ENCODE results near the gene STOX2. TPM values are rescaled to one million over a fixed set of nuclear protein-coding genes. Genes with fewer than 3 reads are reported as not detected.
A peak's percentile ranks its signal among the peaks of the same experiment; 100 is the strongest.
"Not testable (repeated sequence)": the region's sequence is repeated elsewhere in the genome, so short reads cannot be mapped to it uniquely, and the experiment has no call there.

The STOX2 gene
- total and polyA plus RNA-seq, 4 donors: 1.8 to 27.5 (median 8.6) TPM

- DNase-seq: no peak
- no peak overlapping the region for H3K9ac ChIP-seq (ENCODE audit: insufficient read depth in 1 of 2, low read length in 2 of 2)
- no peak for ATAC-seq (ENCODE audit: insufficient read depth, low FRiP score)
- no peaks in the 10 kb centered on the region for H3K27me3 ChIP-seq (ENCODE audit: control insufficient read depth in 3 of 3, insufficient read depth in 3 of 3, low read length in 2 of 3)
- TF ChIP-seq CTCF (IDR thresholded peaks at IDR 0.05; ENCODE audit: control extremely low read depth, extremely low read depth): no peak
- WGBS, 2 donors: 93 to 96% methylated on average over 6 of the region's 6 CpGs
- H3K36me3 ChIP-seq (ENCODE audit: control insufficient read depth in 4 of 4, insufficient read depth in 4 of 4, low read length in 4 of 4): peaks cover 0 to 3% (median 0%) of the 10 kb centered on the region in 4 donors
- H3K4me1 ChIP-seq (ENCODE audit: control insufficient read depth in 5 of 5, insufficient read depth in 5 of 5, low read length in 5 of 5): peaks cover 0 to 19% (median 3%) of the 10 kb centered on the region in 5 donors
- no peak overlapping the region for H3K4me3 ChIP-seq
- no peak overlapping the region for H3K27ac ChIP-seq (ENCODE audit: low read depth in 1 of 2, low read length in 1 of 2)
- no peaks in the 10 kb centered on the region for H3K9me3 ChIP-seq (ENCODE audit: control insufficient read depth in 4 of 4, insufficient read depth in 3 of 4, low read length in 3 of 4)
Measured at GRCh38 chr4:184032091-184032490, 127.0 kb downstream of the STOX2 start.

GRCh38 chr4:184039963-184040383 is 134.9 kb downstream of the STOX2 start:
- Histone ChIP-seq H3K4me3 (no peak overlapping the region), H3K27ac (ENCODE audit: low read depth in 1 of 2, low read length in 1 of 2) (no peak overlapping the region), H3K4me1 (ENCODE audit: control insufficient read depth in 5 of 5, insufficient read depth in 5 of 5, low read length in 5 of 5) (peaks cover 0 to 8% (median 0%) of the 10 kb centered on the region in 5 donors), H3K36me3 (ENCODE audit: control insufficient read depth in 4 of 4, insufficient read depth in 4 of 4, low read length in 4 of 4) (no peaks in the 10 kb centered on the region), H3K27me3 (ENCODE audit: control insufficient read depth in 3 of 3, insufficient read depth in 3 of 3, low read length in 2 of 3) (no peaks in the 10 kb centered on the region), H3K9me3 (ENCODE audit: control insufficient read depth in 4 of 4, insufficient read depth in 3 of 4, low read length in 3 of 4) (peaks cover 0 to 3% (median 0%) of the 10 kb centered on the region in 4 donors), H3K9ac (ENCODE audit: insufficient read depth in 1 of 2, low read length in 2 of 2) (no peak overlapping the region)
- TF ChIP-seq CTCF (IDR thresholded peaks at IDR 0.05; ENCODE audit: control extremely low read depth, extremely low read depth): no peak
- ATAC-seq (ENCODE audit: insufficient read depth, low FRiP score) (no peak), DNase-seq (peak in 2 of 3 donors; percentile 45 to 59)
- WGBS, 2 donors: 20 to 23% methylated on average over 22 of the region's 22 CpGs

- ATAC-seq (ENCODE audit: insufficient read depth, low FRiP score): no peak
- TF ChIP-seq CTCF (IDR thresholded peaks at IDR 0.05; ENCODE audit: control extremely low read depth, extremely low read depth): no peak
- Histone ChIP-seq H3K9me3 (ENCODE audit: control insufficient read depth in 4 of 4, insufficient read depth in 3 of 4, low read length in 3 of 4) (peaks cover 0 to 8% (median 2%) of the 10 kb centered on the region in 4 donors), H3K4me3 (no peak overlapping the region), H3K9ac (ENCODE audit: insufficient read depth in 1 of 2, low read length in 2 of 2) (no peak overlapping the region), H3K27ac (ENCODE audit: low read depth in 1 of 2, low read length in 1 of 2) (no peak overlapping the region), H3K4me1 (ENCODE audit: control insufficient read depth in 5 of 5, insufficient read depth in 5 of 5, low read length in 5 of 5) (peaks cover 0 to 8% (median 0%) of the 10 kb centered on the region in 5 donors), H3K27me3 (ENCODE audit: control insufficient read depth in 3 of 3, insufficient read depth in 3 of 3, low read length in 2 of 3) (no peaks in the 10 kb centered on the region), H3K36me3 (ENCODE audit: control insufficient read depth in 4 of 4, insufficient read depth in 4 of 4, low read length in 4 of 4) (no peaks in the 10 kb centered on the region)
- peak in 1 of 3 donors; percentile 60 for DNase-seq
- WGBS, 2 donors: 82 to 83% methylated on average over 10 of the region's 10 CpGs
Measured at GRCh38 chr4:184041156-184041555, 136.0 kb downstream of the STOX2 start.

GRCh38 chr4:184046148-184046547 is 141.0 kb downstream of the STOX2 start:
- no peak overlapping the region for H3K27ac ChIP-seq (ENCODE audit: low read depth in 1 of 2, low read length in 1 of 2)
- TF ChIP-seq CTCF (IDR thresholded peaks at IDR 0.05; ENCODE audit: control extremely low read depth, extremely low read depth): no peak
- H3K36me3 ChIP-seq (ENCODE audit: control insufficient read depth in 4 of 4, insufficient read depth in 4 of 4, low read length in 4 of 4): no peaks in the 10 kb centered on the region
- no peak overlapping the region for H3K9ac ChIP-seq (ENCODE audit: insufficient read depth in 1 of 2, low read length in 2 of 2)
- no peak overlapping the region for H3K4me3 ChIP-seq
- 89 to 91% methylated on average over 1 of the region's 1 CpG for WGBS, 2 donors
- H3K9me3 ChIP-seq (ENCODE audit: control insufficient read depth in 4 of 4, insufficient read depth in 3 of 4, low read length in 3 of 4): peaks cover 0 to 12% (median 3%) of the 10 kb centered on the region in 4 donors
- H3K4me1 ChIP-seq (ENCODE audit: control insufficient read depth in 5 of 5, insufficient read depth in 5 of 5, low read length in 5 of 5): no peaks in the 10 kb centered on the region
- ATAC-seq (ENCODE audit: insufficient read depth, low FRiP score): no peak
- no peaks in the 10 kb centered on the region for H3K27me3 ChIP-seq (ENCODE audit: control insufficient read depth in 3 of 3, insufficient read depth in 3 of 3, low read length in 2 of 3)
- no peak for DNase-seq

- H3K4me1 ChIP-seq (ENCODE audit: control insufficient read depth in 5 of 5, insufficient read depth in 5 of 5, low read length in 5 of 5); H3K27me3 ChIP-seq (ENCODE audit: control insufficient read depth in 3 of 3, insufficient read depth in 3 of 3, low read length in 2 of 3); H3K36me3 ChIP-seq (ENCODE audit: control insufficient read depth in 4 of 4, insufficient read depth in 4 of 4, low read length in 4 of 4); H3K9ac ChIP-seq (ENCODE audit: insufficient read depth in 1 of 2, low read length in 2 of 2); ATAC-seq (ENCODE audit: insufficient read depth, low FRiP score); H3K9me3 ChIP-seq (ENCODE audit: control insufficient read depth in 4 of 4, insufficient read depth in 3 of 4, low read length in 3 of 4); H3K4me3 ChIP-seq; DNase-seq; H3K27ac ChIP-seq (ENCODE audit: low read depth in 1 of 2, low read length in 1 of 2): not testable (repeated sequence)
- WGBS, 2 donors: 98% methylated on average over 4 of the region's 4 CpGs
Measured at GRCh38 chr4:184051262-184051661, 146.2 kb downstream of the STOX2 start.

Data from lung (tissue), 12 donors.